Heart left ventricle (tissue), 16 donors: ENCODE results near the gene RECK. TPM values are rescaled to one million over a fixed set of nuclear protein-coding genes. Genes with fewer than 3 reads are reported as not detected.
"Not testable (repeated sequence)": the region's sequence is repeated elsewhere in the genome, so short reads cannot be mapped to it uniquely, and the experiment has no call there.

Experiments used
- ATAC-seq, 4 donors: fragments of 200-7000 bp; cut with Tn5 transposase; one replicate each; pipeline ENCODE4 v1.9.1; 2020 to 2022; ENCODE audit warnings: moderate library complexity in 4 of 4, mild to moderate bottlenecking in 3 of 4, moderate number of reproducible peaks in 1 of 4
- DNase-seq, 5 donors: peaks; one replicate each; pipeline ENCODE4 v3.0.0-alpha.2; 2020
- H3K27ac ChIP-seq, 12 donors: fragments of 200-600 bp; sonication (generic) in 4 of 12; one replicate each; pipeline versions ENCODE4 v1.5.0 to v1.8.0; 2016 to 2022; ENCODE audit warnings: mild to moderate bottlenecking in 2 of 12
- H3K27me3 ChIP-seq, 9 donors: fragments of 200-600 bp; sonication (generic) in 2 of 9; one replicate each; pipeline versions ENCODE4 v1.5.1 to v1.8.0; 2016 to 2022; ENCODE audit warnings: mild to moderate bottlenecking in 3 of 9
- H3K36me3 ChIP-seq, 9 donors: fragments of 200-600 bp; sonication (generic) in 2 of 9; one replicate each; pipeline versions ENCODE4 v1.5.0 to v1.8.0; 2018 to 2022; ENCODE audit warnings: mild to moderate bottlenecking in 2 of 9
- H3K4me1 ChIP-seq, 12 donors: fragments of 200-600 bp; sonication (generic) in 4 of 12; one replicate each; pipeline versions ENCODE4 v1.5.0 to v1.8.0; 2016 to 2022; ENCODE audit warnings: mild to moderate bottlenecking in 3 of 12
- H3K4me3 ChIP-seq, 12 donors: fragments of 200-600 bp; sonication (generic) in 4 of 12; one replicate each; pipeline versions ENCODE4 v1.5.0 to v1.8.0; 2017 to 2022; ENCODE audit warnings: mild to moderate bottlenecking in 9 of 12, moderate library complexity in 4 of 12
- H3K9me3 ChIP-seq, 12 donors: fragments of 200-600 bp; sonication (generic) in 4 of 12; one replicate each; pipeline versions ENCODE4 v1.5.0 to v1.8.0; 2016 to 2022; ENCODE audit warnings: mild to moderate bottlenecking in 1 of 12
- CTCF ChIP-seq, 12 donors: fragments of 200-600 bp; sonication (generic) in 4 of 12; IDR thresholded peaks; one replicate each; pipeline versions ENCODE4 v1.5.0 to v1.8.0; 2018 to 2022; ENCODE audit warnings: antibody characterized with exemption in 12 of 12, mild to moderate bottlenecking in 5 of 12
- POLR2A ChIP-seq, 2 donors: fragments of 450-650 bp; IDR thresholded peaks; one replicate each; pipeline ENCODE4 v1.6.1; 2017; ENCODE audit warnings: antibody characterized with exemption in 2 of 2, mild to moderate bottlenecking in 2 of 2, moderate library complexity in 2 of 2
- WGBS, 4 donors: extraction: QIAGEN DNeasy Blood & Tissue Kit in 2 of 4; methylation state at CpG; one replicate each; pipeline versions ENCODE4 v1.1.5 to v1.1.7; 2013 to 2018; 5-methylcytosine and 5-hydroxymethylcytosine counted together
- intact Hi-C, 10 donors: fragments of 100-400 bp; cut with DNase I; formaldehyde crosslinking; loops; one replicate each; pipeline versions ENCODE4 v1.11.1 to v1.14.2; 2022
- polyA plus RNA-seq, 2 donors: library from polyadenylated mRNA; stranded (reverse); fragments of 200-250 nt; gene quantifications; one replicate each; pipeline ENCODE4 v1.2.3, GENCODE V29; 2013
- total RNA-seq, 9 donors: library from RNA; depleted of rRNA in 2 of 9; stranded (reverse); fragments of >200 nt in 2 of 9; fragmentation: NEBNext Ultra II Directional in 3 of 9; extraction: Animal tissue kit (Norgen Biotek cat#: 25700) in 3 of 9; gene quantifications; one replicate each; pipeline versions ENCODE4 v1.1.0 to v1.2.4, GENCODE V29; 2016 to 2023
- donor health status: ischemic (EF 13 %, LVEDD 7.1; RV severe dilation, severe dysfunction).
- donor health status: healthy with polysubstance abuse.
- donor health status: DM: no; HTN: yes; CAD: no.
- donor health status: DM: no; HTN: no; CAD: no.
- donor health status: ischemic (EF 25% LVEDD 6.9; RV normal size, moderate dysfunction).
- donor health status: ischemic (EF 25% LVEDD 5.7; RV mildly dilated, moderate dysfunction).
- donor health status: healthy.
- donor health status: DM: yes; HTN: yes; CAD: no.
- donor health status: ischemic (EF 35%, LVEDD 5.7; RV mildly dilated, moderate dysfunction).
- donor health status: nonischemic (EF 11% LVEDD 7.7; RV severe dilation, severe dysfunction).
- donor health status: DM: yes; HTN: yes; CAD: no.
- donor health status: PGD.
- donor health status: ischemic (EF 29% LVEDD 5.4; RV normal size, mild dysfunction).
- donor health status: nonischemic (EF 23%, LVEDD 6.1; RV moderate dilation, normal function).

The RECK gene
- total and polyA plus RNA-seq, 11 donors, result 2.5 to 10.2 (median 4.9) TPM

GRCh38 chr9:36127652-36128244, 91.0 kb downstream of the RECK start:
- DNase-seq (no peak), ATAC-seq (peak in 3 of 4 donors; percentile 35 to 73 (median 65))
- H3K4me3 ChIP-seq, result no peak overlapping the region
- H3K4me1 ChIP-seq, result peaks cover 0 to 39% (median 0%) of the 10 kb centered on the region in 12 donors
- peak overlapping the region in 1 of 12 donors; percentile 69 for H3K27ac ChIP-seq
- TF ChIP-seq POLR2A (IDR thresholded peaks at IDR 0.05) (no peak), CTCF (IDR thresholded peaks at IDR 0.05) (no peak)
- no peaks in the 10 kb centered on the region for H3K27me3 ChIP-seq
- H3K9me3 ChIP-seq, result no peaks in the 10 kb centered on the region
- intact Hi-C loops, result loop anchor here in 1 of 10 donors (10.0 kb wide), 1 partner anchor 47 kb away; no protein-coding TSS in a partner anchor
- H3K36me3 ChIP-seq, result peaks cover 0 to 16% (median 8%) of the 10 kb centered on the region in 9 donors
- 77 to 81% (median 79%) methylated on average over 5 of the region's 5 CpGs for WGBS, 4 donors

GRCh38 chr9:36128349-36128748, 91.6 kb downstream of the RECK start:
- ATAC-seq, result no peak
- no peak for DNase-seq
- no peak for TF ChIP-seq CTCF (IDR thresholded peaks at IDR 0.05)
- no peak for TF ChIP-seq POLR2A (IDR thresholded peaks at IDR 0.05)
- 66 to 79% (median 73%) methylated on average over 8 of the region's 8 CpGs for WGBS, 4 donors
- intact Hi-C loops, result loop anchor here in 1 of 10 donors (10.0 kb wide), 1 partner anchor 46 kb away; no protein-coding TSS in a partner anchor
- Histone ChIP-seq H3K27me3 (no peaks in the 10 kb centered on the region), H3K4me3 (no peak overlapping the region), H3K4me1 (peaks cover 0 to 39% (median 0%) of the 10 kb centered on the region in 12 donors), H3K9me3 (no peaks in the 10 kb centered on the region), H3K27ac (peak overlapping the region in 1 of 12 donors; percentile 69), H3K36me3 (peaks cover 0 to 10% (median 2%) of the 10 kb centered on the region in 9 donors)

- no peak for ATAC-seq
- no peak for DNase-seq
- H3K27me3 ChIP-seq, result no peaks in the 10 kb centered on the region
- intact Hi-C loops, result loop anchor here in 1 of 10 donors (10.0 kb wide), 1 partner anchor 46 kb away; no protein-coding TSS in a partner anchor
- no peak overlapping the region for H3K4me3 ChIP-seq
- peaks cover 0 to 3% (median 0%) of the 10 kb centered on the region in 9 donors for H3K36me3 ChIP-seq
- TF ChIP-seq POLR2A (IDR thresholded peaks at IDR 0.05) (no peak), CTCF (IDR thresholded peaks at IDR 0.05) (no peak)
- 90 to 96% (median 92%) methylated on average over 12 of the region's 12 CpGs for WGBS, 4 donors
- H3K9me3 ChIP-seq, result no peaks in the 10 kb centered on the region
- H3K4me1 ChIP-seq, result peaks cover 0 to 39% (median 0%) of the 10 kb centered on the region in 12 donors
- H3K27ac ChIP-seq, result no peak overlapping the region
These were observed 92.4 kb downstream of the RECK start for GRCh38 chr9:36129139-36129538.

- H3K9me3 ChIP-seq, H3K36me3 ChIP-seq, ATAC-seq, H3K27ac ChIP-seq, intact Hi-C loops, H3K4me3 ChIP-seq, H3K27me3 ChIP-seq, DNase-seq: not testable (repeated sequence)
- peaks cover 0 to 40% (median 6%) of the 10 kb centered on the region in 12 donors for H3K4me1 ChIP-seq
- WGBS, 4 donors, result 88 to 94% (median 93%) methylated on average over 7 of the region's 7 CpGs
These were observed 95.0 kb downstream of the RECK start for GRCh38 chr9:36131666-36132065.
